ENCODE results near the gene LMTK2.

DNA sequence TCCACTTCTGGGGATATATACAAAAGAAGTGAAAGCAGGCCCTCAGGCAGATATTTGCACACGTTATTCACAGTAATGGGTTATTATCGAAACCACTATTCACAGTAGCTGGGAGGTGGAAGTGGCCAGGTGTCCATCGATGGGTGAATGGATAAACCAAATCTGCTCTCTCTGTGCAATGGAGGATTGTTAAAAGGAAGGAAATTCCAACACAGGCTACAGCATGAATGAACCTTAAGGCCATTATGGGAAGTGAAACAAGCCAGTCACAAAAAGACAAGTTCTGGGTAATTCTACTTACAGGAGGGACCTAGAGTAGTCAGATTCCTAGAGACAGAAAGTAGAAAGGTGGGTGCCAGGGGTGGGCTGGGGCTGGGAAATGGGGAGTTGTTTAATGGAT lies 56.1 kb downstream of the LMTK2 start:
- TF ChIP-seq POLR2AphosphoS5 (IDR thresholded peaks at IDR 0.05; ENCODE audit: low read depth, low read length) (no peak), POU2F2 (IDR thresholded peaks at IDR 0.05; ENCODE audit: low read depth, low read length) (no peak), POLR2A (IDR thresholded peaks at IDR 0.05; ENCODE audit: low read depth, low read length) (no peak), TAF1 (IDR thresholded peaks at IDR 0.05; ENCODE audit: low read depth, low read length) (no peak), SPI1 (IDR thresholded peaks at IDR 0.05; ENCODE audit: low read depth, low read length) (peak; percentile 88), PAX5 (IDR thresholded peaks at IDR 0.05; ENCODE audit: insufficient read depth, low read length, severe bottlenecking) (no peak)
